22Rv1 (cell line): ENCODE results near the gene ALDH2.

Experiments used
- H3K27ac ChIP-seq: fragments of 450-650 bp; 2 replicates; pipeline ENCODE4 v1.5.1; 2017
- CTCF ChIP-seq: fragments of 450-650 bp; IDR thresholded peaks from 2 replicates; pipeline ENCODE4 v1.5.1; 2017; ENCODE audit warnings: mild to moderate bottlenecking
- ZFX ChIP-seq: fragments of 450-650 bp; IDR thresholded peaks from 2 replicates; pipeline ENCODE4 v1.6.1; 2017; ENCODE audit warnings: antibody characterized with exemption, borderline replicate concordance

Gene ALDH2

GRCh38 chr12:111754671-111755070 is 12.1 kb upstream of the ALDH2 start:
- no peak overlapping the region for H3K27ac ChIP-seq
- TF ChIP-seq ZFX = no peak
- TF ChIP-seq CTCF = no peak

- H3K27ac ChIP-seq = no peak overlapping the region
- TF ChIP-seq CTCF (no peak), ZFX (no peak)
Observed at GRCh38 chr12:111756196-111756595, 10.5 kb upstream of the ALDH2 start.

GRCh38 chr12:111756681-111757080 is 10.1 kb upstream of the ALDH2 start:
- TF ChIP-seq CTCF (no peak), ZFX (no peak)
- H3K27ac ChIP-seq = no peak overlapping the region

GRCh38 chr12:111757361-111758119 is 9.2 kb upstream of the ALDH2 start:
- TF ChIP-seq CTCF = no peak
- no peak for TF ChIP-seq ZFX
- H3K27ac ChIP-seq = no peak overlapping the region

GRCh38 chr12:111758120-111758561 is 8.6 kb upstream of the ALDH2 start:
- H3K27ac ChIP-seq = no peak overlapping the region
- TF ChIP-seq CTCF = no peak
- no peak for TF ChIP-seq ZFX

- TF ChIP-seq CTCF = no peak
- no peak overlapping the region for H3K27ac ChIP-seq
Observed at GRCh38 chr12:111759271-111759670, 7.5 kb upstream of the ALDH2 start.

- H3K27ac ChIP-seq = no peak overlapping the region
- TF ChIP-seq ZFX = no peak
Observed at GRCh38 chr12:111759991-111760390, 6.7 kb upstream of the ALDH2 start.

- TF ChIP-seq CTCF (no peak), ZFX (no peak)
Observed at GRCh38 chr12:111761099-111761498, 5.6 kb upstream of the ALDH2 start.

More at GRCh38 chr12:111761099-111761498, 5.6 kb upstream of the ALDH2 start:
- H3K27ac ChIP-seq = no peak overlapping the region
